ENCODE measurements around the gene SLC25A13. TPM values are rescaled to one million over a fixed set of nuclear protein-coding genes. Genes with fewer than 3 reads are reported as not detected.

Gene SLC25A13
- polyA plus RNA-seq, 1 of the 3 experiments (the other 2 are of a cell fraction): 16.0 TPM

DNA sequence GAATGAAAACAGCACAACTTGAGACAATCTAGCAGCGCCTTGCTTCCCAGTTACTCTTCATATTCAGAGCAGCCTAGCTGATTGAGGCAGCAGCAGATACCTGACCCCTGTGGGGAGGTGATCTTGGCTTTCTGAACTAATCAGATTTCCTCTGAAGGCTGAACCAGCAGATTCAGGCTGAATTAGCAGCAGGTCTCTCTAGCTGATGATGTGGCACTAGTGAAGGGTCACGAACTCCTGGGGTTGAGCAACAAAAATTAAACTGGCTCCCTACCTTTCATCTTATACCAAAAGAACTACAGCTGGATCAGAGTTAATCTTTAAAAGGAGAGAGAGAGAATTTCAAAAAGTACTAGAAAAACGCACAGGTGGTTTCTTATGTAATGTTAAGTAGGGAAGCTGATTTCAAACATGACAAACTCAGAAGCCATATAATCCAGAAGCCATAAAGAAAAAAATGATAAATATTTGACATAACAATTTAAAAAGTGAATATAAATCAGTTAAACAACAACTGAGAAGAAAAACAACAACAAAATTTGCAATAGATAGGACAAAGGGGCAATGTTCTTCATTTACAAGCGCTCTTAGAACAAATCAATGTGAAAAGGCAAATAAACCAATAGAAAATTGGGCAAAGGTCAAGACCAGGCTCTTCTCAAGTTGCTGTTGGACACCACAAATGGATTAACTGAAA lies 13.5 kb downstream of the SLC25A13 start:
- Histone ChIP-seq H4K20me1 (ENCODE audit: insufficient read depth) (peaks cover 89% of the 10 kb centered on the region), H3K36me3 (replicated peaks in 1 of 2; ENCODE audit: control insufficient read depth in 1 of 2, insufficient read depth in 2 of 2, low read length in 1 of 2) (peaks cover 0 to 15% of the 10 kb centered on the region in 2 experiments), H3K79me2 (ENCODE audit: insufficient read depth) (peaks cover 51% of the 10 kb centered on the region; the same call in 1 of the 2 replicates), H3K4me3 (ENCODE audit: low read depth in 2 of 2, low read length in 1 of 2) (no peak overlapping the region), H3K9me3 (no peaks in the 10 kb centered on the region), H3K4me2 (no peak overlapping the region), H2AFZ (ENCODE audit: low read depth) (no peak overlapping the region), H3K9ac (no peak overlapping the region), H3K9me2 (no peaks in the 10 kb centered on the region), H3K27ac (ENCODE audit: low read depth in 2 of 2, low read length in 1 of 2) (no peak overlapping the region), H3K4me1 (ENCODE audit: control insufficient read depth in 1 of 2, insufficient read depth in 2 of 2, low read depth in 1 of 2, low read length in 1 of 2) (peaks cover 10 to 13% of the 10 kb centered on the region in 2 experiments), H3K27me3 (ENCODE audit: insufficient read depth) (no peaks in the 10 kb centered on the region), H3F3A (replicated peaks; ENCODE audit: insufficient read depth) (peaks cover 20% of the 10 kb centered on the region)
- WGBS (ENCODE audit: low lambda C conversion rate): 94% methylated on average over 4 of the region's 4 CpGs
- TF ChIP-seq MEF2A (IDR thresholded peaks at IDR 0.05; ENCODE audit: borderline replicate concordance, low read depth): no peak
- no peak for TF ChIP-seq YY1 (IDR thresholded peaks at IDR 0.05; ENCODE audit: low read depth)
- TF ChIP-seq GABPA (IDR thresholded peaks at IDR 0.05; ENCODE audit: low read depth): no peak
- no peak for TF ChIP-seq RFX5 (IDR thresholded peaks at IDR 0.05; ENCODE audit: low read length)
- no peak for TF ChIP-seq FOXM1 (IDR thresholded peaks at IDR 0.05; ENCODE audit: low read depth)
- no peak for TF ChIP-seq FOXJ3 (CRISPR knock-in tag; IDR thresholded peaks at IDR 0.05)
- TF ChIP-seq NFIC (IDR thresholded peaks at IDR 0.05; ENCODE audit: borderline replicate concordance): no peak
- TF ChIP-seq, protein P1, sequence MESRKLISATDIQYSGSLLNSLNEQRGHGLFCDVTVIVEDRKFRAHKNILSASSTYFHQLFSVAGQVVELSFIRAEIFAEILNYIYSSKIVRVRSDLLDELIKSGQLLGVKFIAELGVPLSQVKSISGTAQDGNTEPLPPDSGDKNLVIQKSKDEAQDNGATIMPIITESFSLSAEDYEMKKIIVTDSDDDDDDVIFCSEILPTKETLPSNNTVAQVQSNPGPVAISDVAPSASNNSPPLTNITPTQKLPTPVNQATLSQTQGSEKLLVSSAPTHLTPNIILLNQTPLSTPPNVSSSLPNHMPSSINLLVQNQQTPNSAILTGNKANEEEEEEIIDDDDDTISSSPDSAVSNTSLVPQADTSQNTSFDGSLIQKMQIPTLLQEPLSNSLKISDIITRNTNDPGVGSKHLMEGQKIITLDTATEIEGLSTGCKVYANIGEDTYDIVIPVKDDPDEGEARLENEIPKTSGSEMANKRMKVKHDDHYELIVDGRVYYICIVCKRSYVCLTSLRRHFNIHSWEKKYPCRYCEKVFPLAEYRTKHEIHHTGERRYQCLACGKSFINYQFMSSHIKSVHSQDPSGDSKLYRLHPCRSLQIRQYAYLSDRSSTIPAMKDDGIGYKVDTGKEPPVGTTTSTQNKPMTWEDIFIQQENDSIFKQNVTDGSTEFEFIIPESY (IDR thresholded peaks at IDR 0.05; ENCODE audit: borderline replicate concordance, low read depth): no peak
- TF ChIP-seq, protein P2, sequence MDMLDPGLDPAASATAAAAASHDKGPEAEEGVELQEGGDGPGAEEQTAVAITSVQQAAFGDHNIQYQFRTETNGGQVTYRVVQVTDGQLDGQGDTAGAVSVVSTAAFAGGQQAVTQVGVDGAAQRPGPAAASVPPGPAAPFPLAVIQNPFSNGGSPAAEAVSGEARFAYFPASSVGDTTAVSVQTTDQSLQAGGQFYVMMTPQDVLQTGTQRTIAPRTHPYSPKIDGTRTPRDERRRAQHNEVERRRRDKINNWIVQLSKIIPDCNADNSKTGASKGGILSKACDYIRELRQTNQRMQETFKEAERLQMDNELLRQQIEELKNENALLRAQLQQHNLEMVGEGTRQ (IDR thresholded peaks at IDR 0.05; ENCODE audit: borderline replicate concordance, low read depth, low read length): no peak
- TF ChIP-seq SMC3 (IDR thresholded peaks at IDR 0.05; ENCODE audit: low read depth, low read length): no peak
- no peak for TF ChIP-seq GATA2 (CRISPR knock-in tag; IDR thresholded peaks at IDR 0.05)
- TF ChIP-seq EZH2phosphoT487 (IDR thresholded peaks at IDR 0.05; ENCODE audit: borderline replicate concordance, low read depth): no peak
- TF ChIP-seq, protein P3, sequence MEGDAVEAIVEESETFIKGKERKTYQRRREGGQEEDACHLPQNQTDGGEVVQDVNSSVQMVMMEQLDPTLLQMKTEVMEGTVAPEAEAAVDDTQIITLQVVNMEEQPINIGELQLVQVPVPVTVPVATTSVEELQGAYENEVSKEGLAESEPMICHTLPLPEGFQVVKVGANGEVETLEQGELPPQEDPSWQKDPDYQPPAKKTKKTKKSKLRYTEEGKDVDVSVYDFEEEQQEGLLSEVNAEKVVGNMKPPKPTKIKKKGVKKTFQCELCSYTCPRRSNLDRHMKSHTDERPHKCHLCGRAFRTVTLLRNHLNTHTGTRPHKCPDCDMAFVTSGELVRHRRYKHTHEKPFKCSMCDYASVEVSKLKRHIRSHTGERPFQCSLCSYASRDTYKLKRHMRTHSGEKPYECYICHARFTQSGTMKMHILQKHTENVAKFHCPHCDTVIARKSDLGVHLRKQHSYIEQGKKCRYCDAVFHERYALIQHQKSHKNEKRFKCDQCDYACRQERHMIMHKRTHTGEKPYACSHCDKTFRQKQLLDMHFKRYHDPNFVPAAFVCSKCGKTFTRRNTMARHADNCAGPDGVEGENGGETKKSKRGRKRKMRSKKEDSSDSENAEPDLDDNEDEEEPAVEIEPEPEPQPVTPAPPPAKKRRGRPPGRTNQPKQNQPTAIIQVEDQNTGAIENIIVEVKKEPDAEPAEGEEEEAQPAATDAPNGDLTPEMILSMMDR (IDR thresholded peaks at IDR 0.05): no peak
- TF ChIP-seq RCOR1 (IDR thresholded peaks at IDR 0.05; ENCODE audit: low read length): no peak
- POLR2A ChIA-PET: no interaction called here
- CTCF ChIA-PET: interaction anchor here (0.9 to 1.3 kb wide), 2 partner anchors 233 to 719 kb away, joined by 3 to 4 read pairs; no protein-coding TSS in a partner anchor
- DNase-seq: no peak
